SK-N-MC (cell line): ENCODE measurements around the gene KLHDC3.

ENCODE experiments used
- EZH2 ChIP-seq: fragments of 200-600 bp; sonication (generic); IDR thresholded peaks from one replicate; pipeline ENCODE4 v1.6.1; 2017; ENCODE audit warnings: antibody characterized with exemption
- FOXP2 ChIP-seq: optimal IDR thresholded peaks from 2 replicates; pipeline ENCODE3; 2011; ENCODE audit warnings: mild to moderate bottlenecking, moderate library complexity; ENCODE audit not compliant: insufficient read depth; ENCODE audit errors: extremely low read length, control extremely low read depth
- POLR2AphosphoS5 ChIP-seq: IDR thresholded peaks from 2 replicates; pipeline ENCODE4 v1.6.1; 2012; ENCODE audit warnings: mild to moderate bottlenecking, low read depth, low read length, borderline replicate concordance

DNA sequence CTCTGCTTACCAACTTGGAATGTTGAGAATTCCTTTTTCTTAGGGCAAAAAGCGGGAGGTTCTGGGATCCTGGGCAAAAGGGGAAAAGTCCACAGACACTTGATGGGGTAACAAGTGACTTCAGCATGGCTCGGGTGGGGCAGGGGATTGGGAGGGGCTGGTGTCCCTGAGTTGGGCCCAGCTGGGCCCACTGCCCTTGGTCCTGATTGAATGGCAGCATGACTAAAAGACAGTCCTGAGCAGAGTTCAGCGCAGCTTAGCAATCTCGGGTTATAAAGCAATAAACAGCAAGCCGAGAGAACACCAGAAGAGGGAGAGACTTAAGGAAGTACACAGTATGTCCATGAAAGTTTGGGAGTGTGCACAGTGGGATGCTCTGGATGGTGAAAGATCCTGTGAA lies 24.1 kb upstream of the KLHDC3 start:
- TF ChIP-seq EZH2: no peak
- TF ChIP-seq FOXP2: no peak
- TF ChIP-seq POLR2AphosphoS5: no peak
